HG02973 (cell line): ENCODE results near the gene ARL4D.
"Not testable (repeated sequence)": the region's sequence is repeated elsewhere in the genome, so short reads cannot be mapped to it uniquely, and the experiment has no call there.

Experiments
- ATAC-seq: cut with Tn5 transposase; IDR thresholded peaks from one replicate; pipeline ENCODE4 v1.9.1; 2021; ENCODE audit warnings: moderate library complexity; ENCODE audit not compliant: unreplicated experiment

The ARL4D gene

DNA sequence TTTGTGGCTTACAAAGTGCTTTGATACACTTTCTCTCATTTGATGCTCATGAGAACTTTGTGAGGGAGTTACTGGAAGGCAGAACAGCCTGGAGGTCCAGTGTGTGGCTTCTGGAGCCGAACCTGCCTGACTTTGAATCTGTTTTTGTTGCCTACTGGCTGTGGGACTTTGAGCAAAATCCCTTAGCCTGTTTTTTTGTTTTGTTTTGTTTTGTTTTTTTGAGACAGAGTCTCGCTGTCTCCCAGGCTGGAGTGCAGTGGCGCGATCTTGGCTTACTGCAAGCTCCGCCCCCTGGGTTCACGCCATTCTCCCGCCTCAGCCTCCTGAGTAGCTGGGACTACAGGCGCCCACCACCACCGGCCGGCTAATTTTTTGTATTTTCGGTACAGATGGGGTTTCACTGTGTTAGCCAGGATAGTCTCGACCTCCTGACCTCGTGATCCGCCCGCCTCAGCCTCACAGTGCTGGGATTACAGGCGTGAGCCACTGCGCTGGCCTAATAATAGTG, 20.6 kb downstream of the ARL4D start:
- not testable (repeated sequence) for ATAC-seq

DNA sequence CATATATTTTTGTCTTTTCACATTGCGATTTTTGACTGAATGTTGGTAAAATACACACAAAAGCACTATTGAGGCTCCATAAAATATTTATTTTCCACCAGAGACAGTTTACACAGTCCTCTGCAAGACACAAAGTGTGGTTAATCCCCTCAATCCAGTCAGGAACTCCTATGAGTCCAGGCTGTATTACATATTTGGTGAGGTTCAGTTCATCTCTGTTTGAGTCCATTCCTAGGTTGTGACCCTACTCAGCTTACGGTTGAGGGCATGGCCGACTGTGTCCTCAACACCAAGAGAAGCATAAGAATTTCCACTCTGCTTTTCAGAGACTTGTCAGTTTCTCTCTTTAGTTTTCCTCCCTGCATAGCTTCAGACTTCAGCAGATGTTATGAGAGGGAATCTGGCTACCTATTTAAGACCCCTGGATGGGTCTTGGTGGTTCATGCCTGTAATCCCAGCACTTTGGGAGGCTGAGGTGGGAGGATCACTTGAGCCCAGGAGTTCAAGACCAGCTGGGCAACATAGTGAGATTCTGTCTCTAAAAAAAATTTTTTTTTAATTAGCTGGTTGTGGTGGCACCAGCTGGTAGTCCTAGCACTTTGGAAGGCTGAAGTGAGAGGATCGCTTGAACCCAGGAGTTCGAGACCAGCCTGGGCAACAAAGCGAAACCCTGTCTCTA, 25.1 kb downstream of the ARL4D start:
- ATAC-seq = no peak

DNA sequence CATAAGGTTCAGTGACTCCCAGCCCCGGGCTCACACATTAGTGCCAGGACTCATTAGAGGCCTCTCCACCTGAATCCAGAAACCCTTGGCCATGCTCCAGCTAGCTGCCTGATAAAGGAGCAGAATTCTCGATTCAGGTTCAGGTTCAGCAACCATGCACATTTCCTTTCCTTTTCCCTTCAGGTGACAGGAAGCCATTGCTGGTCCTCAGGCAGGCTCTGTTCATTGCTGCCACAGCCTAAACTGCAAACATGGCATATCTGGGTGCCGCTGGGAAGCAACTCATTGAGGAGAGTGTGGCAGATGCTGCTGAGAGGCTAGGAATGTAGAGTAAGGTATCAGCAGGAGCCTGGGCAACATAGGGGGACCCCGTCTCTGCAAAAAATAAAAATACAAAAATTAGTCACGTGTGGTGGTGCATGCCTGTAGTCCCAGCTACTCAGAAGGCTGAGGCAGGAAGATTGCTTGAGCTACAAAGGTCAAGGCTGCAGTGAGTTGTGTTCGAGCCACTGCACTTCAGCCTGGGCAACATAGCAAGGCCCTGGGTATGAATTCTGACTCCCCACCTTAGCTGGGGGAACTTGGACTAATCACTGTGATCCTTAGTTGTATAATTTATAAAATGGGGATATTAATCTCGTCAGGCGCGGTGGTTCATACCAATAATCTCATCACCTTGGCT, 28.7 kb downstream of the ARL4D start:
- no peak for ATAC-seq

DNA sequence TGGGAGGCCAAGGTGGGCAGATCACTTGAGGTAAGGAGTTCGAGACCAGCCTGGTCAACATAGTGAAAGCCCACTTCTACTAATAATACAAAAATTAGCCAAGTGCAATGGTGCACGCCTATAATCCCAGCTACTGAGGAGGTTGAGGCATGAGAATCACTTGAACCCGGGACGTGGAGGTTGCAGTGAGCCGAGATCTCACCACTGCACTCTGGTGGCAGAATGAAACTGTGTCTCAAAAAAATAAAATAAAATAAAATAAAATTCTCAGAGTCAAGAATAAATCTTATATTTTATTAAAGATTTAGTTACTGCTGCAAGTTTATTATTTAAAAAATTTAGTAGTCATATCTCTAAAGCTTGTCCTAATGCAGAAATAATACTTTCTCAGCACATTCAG, 29.7 kb downstream of the ARL4D start:
- no peak for ATAC-seq

DNA sequence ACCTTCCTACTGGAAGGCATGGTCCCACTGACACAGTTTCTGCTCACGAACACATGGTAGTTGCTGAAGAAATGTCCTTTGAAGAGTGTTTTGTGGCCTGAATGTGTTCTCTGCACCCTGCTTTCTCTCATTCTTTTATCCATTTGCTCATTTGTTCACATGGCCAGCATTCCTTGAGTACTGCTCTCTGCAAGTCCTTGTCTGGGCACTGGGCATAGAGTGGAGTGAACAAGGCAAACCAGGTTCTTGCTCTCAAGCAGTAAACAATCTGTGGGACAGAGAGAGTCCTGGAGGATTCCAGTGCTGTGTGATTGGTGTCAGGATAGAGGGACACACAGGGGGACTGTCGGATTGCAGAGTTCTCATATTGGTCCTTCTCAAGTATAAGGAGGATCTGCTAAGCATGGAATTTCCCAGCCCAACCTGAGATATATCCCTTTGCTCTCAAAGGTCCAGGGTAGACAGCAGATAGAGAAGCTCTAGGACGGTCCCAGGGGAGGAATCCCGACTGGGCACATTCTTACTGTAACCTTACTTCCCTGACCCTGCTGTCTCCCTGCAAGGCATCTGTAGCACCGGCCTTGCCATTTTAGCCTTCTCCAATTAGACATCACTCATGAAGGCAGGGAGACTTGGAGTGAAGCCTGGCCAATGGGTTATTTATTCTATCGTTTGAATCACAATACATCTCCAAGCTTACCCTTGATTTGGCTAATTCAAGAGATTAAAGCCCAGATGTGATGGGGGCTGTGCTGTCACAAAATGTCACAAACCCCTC, 32.3 kb downstream of the ARL4D start:
- ATAC-seq = no peak

DNA sequence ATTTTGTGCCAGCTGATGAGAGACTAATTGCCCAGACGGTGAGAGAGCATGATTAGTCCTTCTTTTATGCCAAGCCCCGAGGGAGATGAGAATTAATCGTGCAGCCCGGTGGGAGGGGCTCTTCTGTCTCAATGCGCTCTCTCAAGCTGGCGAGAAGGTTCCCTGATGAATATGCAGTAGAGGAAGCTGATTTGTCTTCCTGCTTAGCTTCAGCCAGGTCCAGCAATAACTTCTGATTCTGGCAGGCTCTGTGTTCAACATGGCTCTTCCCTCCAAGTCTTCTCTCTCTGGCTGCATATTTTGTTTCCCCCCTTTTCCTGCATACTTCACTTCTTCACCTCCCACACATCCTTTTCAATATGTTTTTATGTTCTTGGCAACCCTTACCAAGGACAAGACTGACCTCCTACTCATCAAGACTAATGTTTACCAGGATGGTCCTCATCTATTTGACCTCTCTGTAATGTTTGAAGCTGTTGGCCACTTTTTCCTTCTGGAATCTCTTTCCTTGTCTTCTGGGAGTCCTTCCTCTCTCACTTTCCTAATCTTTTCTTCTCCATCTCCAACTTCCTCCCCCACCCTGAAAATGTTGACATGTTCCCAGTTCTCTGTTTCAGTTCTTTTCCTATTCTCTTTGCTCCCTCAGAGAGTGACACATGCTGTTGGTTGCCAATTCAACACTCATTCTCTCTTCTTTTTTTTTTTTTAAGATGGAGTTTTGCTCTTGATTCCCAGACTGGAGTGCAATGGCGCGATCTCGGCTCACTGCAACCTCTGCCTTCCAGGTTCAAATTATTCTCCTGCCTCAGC, 33.1 kb downstream of the ARL4D start:
- ATAC-seq = no peak

DNA sequence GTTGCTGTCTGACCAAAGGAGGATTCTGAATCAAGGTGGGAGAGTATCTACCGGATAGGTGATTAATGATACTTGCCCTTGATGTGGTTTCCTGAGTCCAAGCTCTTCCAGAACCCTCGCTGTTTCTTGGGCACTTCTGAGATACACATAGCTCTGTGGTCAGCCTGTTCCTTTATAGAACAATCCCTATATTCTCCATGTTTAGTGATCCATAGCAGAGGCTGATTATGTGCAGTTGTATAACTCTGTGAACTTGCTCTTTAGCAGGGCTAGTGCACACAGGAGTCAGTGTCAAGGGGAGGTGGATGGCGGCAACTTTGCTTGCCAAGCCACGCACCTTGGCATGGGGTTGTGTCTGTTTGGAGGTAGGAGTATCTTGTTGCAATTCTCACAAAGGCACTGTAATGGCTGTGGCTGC, 36.1 kb downstream of the ARL4D start:
- no peak for ATAC-seq

DNA sequence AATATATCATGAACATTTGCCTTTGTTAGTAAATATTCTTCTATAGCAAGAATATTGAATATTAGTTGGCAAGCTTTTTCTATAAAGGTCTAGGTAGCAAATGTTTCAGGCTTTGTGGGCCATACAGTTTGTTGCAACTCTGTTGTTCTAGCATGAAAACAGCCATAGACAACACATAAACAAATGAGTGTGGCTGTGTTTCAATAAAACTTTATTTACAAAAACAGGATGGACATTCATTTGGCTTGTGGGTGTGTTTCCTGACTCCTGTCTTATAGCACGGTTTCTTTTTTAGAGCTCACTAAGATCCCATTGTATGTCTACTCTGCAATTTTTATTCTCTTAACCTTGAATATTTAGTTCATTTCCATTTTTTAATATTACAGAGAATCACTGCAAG, 39.0 kb downstream of the ARL4D start:
- ATAC-seq = no peak

DNA sequence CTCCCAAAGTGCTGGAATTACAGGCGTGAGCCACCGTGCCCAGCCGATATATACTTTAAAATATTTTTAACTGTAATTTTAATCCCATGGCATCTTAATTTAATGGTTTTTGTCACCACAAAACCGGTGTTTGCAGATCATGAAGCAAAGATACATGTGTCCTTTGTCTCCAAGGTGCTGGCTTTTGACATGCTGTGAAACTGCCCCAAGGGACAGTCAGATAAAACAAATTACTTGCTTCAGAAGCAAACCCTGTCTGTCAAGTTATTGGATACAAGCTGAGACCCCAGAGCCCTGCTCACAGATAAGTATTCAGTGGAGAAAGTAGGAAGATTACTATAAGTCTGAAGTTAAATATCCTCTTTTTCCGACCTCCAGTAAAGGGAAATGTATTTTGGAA, 39.8 kb downstream of the ARL4D start:
- ATAC-seq = no peak

DNA sequence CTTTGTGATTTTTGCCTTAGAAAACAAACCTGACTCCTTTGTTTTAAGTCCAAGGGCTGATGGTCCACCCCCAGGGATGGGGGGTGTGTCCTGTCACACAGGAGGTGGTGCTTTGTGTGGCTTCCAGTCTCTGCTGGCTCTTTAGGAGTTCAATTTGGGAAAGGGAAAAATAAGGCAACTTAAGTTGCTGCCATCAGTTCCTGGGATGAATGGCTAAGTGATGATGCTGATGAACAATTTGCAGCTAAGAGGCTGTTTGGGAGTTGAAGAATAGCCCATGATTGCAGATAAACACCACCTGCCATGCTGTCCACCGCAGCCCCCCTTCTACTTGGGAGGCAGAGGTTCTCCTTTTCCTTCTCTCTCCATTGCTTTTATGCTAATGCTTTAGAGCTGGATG, 40.2 kb downstream of the ARL4D start:
- no peak for ATAC-seq

DNA sequence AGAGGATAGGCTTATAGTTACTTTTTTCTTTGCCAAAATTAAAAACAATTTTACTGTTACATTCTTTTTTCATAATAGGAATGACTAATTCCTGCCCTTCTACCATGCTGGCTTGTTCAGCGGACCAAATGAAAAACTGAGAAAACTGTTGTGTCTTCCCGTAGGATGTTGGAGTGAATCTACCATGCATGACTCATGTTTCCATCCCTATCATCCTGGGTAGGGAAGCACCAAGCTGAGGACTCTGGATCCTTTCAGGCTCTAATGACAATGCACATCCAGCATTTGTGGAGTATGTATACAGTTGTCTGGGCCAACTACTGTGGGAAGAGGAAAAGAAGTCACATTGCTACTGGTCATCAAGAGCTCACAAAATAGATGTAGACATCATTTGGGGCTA, 43.9 kb downstream of the ARL4D start:
- ATAC-seq = no peak

DNA sequence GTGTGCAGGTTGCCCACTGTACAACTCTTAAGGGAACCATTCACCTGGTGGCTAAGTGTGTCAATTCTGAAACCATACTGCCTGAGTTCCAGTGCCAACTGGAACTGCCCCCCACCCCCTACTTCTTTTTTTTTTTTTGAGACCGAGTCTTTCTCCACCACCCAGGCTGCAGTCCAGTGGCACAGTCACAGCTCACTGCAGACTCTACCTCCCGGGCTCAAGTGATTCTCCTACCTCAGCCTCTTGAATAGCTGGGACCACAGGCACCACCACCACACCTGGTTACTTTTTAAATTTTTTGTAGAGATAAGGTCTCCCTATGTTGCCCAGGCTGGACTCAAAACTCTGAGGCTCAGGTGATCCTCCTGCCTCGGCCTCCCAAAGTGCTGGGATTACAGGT, 44.6 kb downstream of the ARL4D start:
- no peak for ATAC-seq

DNA sequence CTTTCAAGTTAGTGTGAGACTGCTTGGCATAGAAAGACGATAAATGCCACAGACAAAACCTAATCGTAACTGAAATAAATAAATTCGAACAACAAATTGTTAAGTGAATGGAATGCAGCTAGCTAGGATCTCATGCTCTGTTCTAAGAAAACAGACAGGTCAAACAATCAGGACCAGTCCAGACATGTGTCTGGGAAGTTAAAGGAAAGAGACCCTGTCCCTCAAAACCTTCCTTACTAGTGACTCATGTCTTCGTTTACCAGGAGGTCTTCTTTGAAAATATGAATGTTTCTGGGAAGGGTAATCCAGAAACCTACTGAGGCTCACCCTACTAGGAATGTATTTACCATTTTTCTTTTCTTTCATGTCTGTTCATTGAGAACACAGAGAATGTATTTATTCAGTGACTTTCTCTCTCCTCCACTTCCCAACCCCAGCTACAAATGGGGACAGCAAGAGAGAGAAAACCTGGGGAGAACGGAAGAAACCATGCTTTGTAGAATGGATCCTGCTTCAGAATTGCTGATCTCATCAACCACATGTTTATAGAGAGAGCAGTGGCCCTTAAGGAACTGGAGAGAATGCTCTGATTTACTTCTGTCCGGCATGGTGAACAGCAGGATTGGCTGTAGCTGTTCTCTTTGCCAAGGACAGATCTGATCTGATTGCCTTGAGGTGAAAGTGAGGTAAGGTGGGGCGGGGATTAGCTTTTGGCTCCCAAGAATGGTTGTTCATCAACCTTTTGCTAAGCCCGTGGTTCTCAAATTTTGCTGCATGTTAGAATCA, 45.6 kb downstream of the ARL4D start:
- no peak for ATAC-seq

DNA sequence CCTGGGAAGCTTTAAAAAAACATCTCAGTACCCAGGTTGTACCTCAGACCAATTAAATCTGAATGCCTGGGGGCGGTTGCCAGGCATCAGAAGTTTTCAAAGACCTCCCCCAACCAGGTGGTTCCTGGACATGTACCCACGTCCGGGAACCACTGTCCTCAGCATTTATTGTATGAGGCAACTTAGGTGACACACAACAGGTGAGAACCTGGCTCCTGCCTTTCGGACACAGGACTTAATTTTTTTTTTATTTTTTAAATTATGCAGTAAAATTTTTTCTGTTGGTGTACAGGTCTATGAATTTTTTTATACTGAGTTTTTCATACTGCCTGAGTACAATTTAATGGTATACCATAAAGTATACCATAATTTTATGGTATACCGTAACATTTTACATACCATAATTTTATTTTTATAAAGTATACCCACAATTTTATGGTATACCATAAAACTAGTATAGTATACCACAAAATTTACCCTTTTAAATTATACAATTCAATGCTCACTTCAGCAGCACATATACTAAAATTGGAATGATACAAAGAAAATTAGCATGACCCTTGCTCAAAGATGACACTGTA, 46.3 kb downstream of the ARL4D start:
- no peak for ATAC-seq

DNA sequence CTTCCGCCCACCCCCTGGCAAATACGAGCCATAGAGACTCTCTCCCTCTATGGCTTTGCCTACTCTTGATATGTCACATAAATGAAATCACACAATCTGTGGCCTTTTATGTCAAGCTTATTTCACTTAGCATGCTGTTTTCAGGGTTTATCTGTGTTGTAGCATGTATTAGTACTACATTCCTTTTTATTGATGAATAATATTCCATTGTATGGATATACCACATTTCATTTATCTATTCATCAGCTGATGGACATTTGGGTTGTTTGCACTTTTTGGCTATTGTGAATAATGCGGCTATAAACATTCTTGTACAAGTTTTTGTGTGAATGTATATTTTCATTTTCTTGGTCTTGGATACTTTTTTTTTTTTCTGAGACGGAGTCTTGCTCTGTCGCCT, 48.0 kb downstream of the ARL4D start:
- no peak for ATAC-seq

DNA sequence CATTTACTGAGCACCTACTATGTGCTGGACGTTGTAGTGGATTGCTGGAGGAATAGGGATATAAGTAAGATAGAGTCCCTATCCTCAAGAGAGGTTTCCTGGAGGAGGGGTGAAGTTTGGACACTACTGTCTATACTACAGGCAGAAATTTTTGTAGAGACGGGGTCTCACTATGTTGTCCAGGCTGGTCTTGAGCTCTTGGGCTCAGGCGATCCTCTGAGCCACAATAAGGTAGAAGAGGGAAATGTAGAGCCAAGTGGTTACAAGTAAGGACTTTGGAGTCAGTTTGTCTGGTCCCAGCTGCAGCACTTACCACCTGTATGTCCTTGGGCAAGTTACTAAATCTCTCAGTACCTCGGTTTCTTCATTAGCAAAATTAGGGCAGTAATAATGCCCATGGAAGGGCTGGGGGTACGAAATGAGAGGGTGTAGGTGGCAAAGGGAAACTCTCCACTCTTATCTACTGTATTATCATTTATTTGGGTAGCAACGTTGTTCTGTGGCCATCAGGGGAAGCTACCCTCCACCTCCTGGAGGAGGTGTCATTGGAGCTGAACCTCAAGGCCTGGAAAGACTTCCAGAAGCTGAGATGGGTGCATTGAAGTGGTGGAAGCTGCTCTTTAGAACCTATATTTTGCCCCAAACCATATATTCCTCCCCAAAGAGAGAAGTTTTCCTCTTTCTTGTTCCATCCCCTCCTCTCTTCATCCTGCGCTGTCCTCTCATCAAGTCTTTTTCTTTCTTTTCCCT, 50.1 kb downstream of the ARL4D start:
- no peak for ATAC-seq

DNA sequence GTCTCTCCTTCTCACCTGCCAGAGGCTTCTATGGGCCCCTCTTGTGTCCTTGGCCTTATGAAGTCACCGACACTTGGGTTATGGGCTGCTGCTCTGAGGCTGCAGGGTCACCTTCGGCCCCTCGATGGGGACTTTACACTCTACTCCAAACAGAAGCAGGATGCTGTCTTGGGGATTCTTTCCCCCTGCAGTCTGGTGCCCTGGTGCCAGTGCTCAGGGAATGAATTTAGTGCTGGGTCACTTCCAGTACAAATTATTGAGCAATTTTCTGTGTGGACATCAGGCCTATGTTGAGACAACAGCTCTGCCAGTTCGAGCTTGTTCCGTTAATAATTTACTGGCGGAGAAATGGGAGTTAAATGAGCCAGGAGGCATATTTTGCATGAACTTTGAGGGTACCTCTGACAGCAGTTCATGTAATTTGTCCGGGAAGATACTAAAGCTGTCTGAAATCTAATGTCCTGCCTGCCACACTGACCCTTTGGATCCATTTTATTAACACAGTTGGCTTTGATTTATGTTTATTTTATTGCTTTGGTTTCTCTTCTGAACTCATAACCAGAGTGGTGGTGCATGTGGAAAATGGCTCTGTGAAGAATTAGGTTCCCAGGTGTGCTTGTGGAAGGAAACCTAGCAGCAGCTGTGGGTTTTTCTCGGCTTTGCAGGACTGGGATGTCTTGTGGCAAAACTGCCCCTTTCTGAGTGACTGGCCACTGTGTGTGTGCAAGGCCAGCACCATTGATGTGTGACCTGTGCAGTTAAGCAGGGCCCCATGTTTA, 50.9 kb downstream of the ARL4D start:
- no peak for ATAC-seq
